Keratinocyte (primary cell): Measurements from ENCODE around the gene ADRM1. TPM values are rescaled to one million over a fixed set of nuclear protein-coding genes. Genes with fewer than 3 reads are reported as not detected.

Source experiments
- DNase-seq: peaks from one replicate; pipeline ENCODE4 v3.0.0-alpha.2; 2011; ENCODE audit warnings: low read depth, missing footprints, low spot score
- FAIRE-seq: peaks from 2 replicates; lab custom pipeline; 2011; peaks lifted over from hg19 to GRCh38; lab: Jason Lieb, UNC
- H2AFZ ChIP-seq: 2 replicates; pipeline ENCODE4 v1.6.0; 2012; ENCODE audit warnings: low read length, control low read depth, inconsistent platforms; ENCODE audit not compliant: control insufficient read depth
- H3K27ac ChIP-seq: 2 replicates; pipeline ENCODE4 v1.5.1; 2011; ENCODE audit warnings: low read length; ENCODE audit not compliant: control insufficient read depth, insufficient read depth
- H3K27me3 ChIP-seq: 3 replicates; pipeline ENCODE4 v1.6.0; 2011; ENCODE audit warnings: low read length; ENCODE audit not compliant: control insufficient read depth, insufficient read depth; ENCODE audit errors: extremely low read depth
- H3K36me3 ChIP-seq, 2 experiments: 2 replicates in 1 of 2; 3 replicates in 1 of 2; pipeline ENCODE4 v1.5.1; 2011; ENCODE audit warnings: low read length in 2 of 2, mild to moderate bottlenecking in 1 of 2; ENCODE audit not compliant: control insufficient read depth in 2 of 2, insufficient read depth in 2 of 2; ENCODE audit errors: extremely low read depth in 1 of 2
- H3K4me1 ChIP-seq: 3 replicates; pipeline ENCODE4 v1.5.1; 2011; ENCODE audit warnings: low read length; ENCODE audit not compliant: control insufficient read depth, insufficient read depth; ENCODE audit errors: extremely low read depth
- H3K4me2 ChIP-seq: 3 replicates; pipeline ENCODE4 v1.6.0; 2011; ENCODE audit warnings: low read depth, low read length; ENCODE audit not compliant: control insufficient read depth, insufficient read depth; ENCODE audit errors: extremely low read depth
- H3K4me3 ChIP-seq, 3 experiments: fragments of 200-600 bp in 1 of 3; sonication (generic) in 1 of 3; 2 replicates in 2 of 3; 3 replicates in 1 of 3; pipeline ENCODE4 v1.5.1; 2011 to 2016; ENCODE audit warnings: low read length in 3 of 3, mild to moderate bottlenecking in 3 of 3, control low read depth in 2 of 3, inconsistent platforms in 1 of 3, low read depth in 1 of 3, mixed read lengths in 1 of 3, mixed run types in 1 of 3, moderate library complexity in 1 of 3; ENCODE audit not compliant: control insufficient read depth in 2 of 3, insufficient read depth in 2 of 3; ENCODE audit errors: extremely low read depth in 1 of 3
- H3K79me2 ChIP-seq: 2 replicates; pipeline ENCODE4 v1.6.0; 2012; ENCODE audit warnings: low read length; ENCODE audit not compliant: control insufficient read depth, insufficient read depth
- H3K9ac ChIP-seq: 3 replicates; pipeline ENCODE4 v1.6.0; 2011; ENCODE audit warnings: low read length; ENCODE audit not compliant: control insufficient read depth, insufficient read depth; ENCODE audit errors: extremely low read depth
- H3K9me1 ChIP-seq: 3 replicates; pipeline ENCODE4 v1.6.0; 2011; ENCODE audit warnings: low read length; ENCODE audit not compliant: control insufficient read depth, insufficient read depth; ENCODE audit errors: extremely low read depth
- H3K9me3 ChIP-seq: 2 replicates; pipeline ENCODE4 v1.5.1; 2012; ENCODE audit warnings: low read depth, low read length; ENCODE audit not compliant: control insufficient read depth
- H4K20me1 ChIP-seq: 3 replicates; pipeline ENCODE4 v1.6.0; 2011; ENCODE audit warnings: low read length; ENCODE audit not compliant: control insufficient read depth, insufficient read depth; ENCODE audit errors: extremely low read depth
- CTCF ChIP-seq, 3 experiments: IDR thresholded peaks in 1 of 3; conservative IDR thresholded peaks in 1 of 3; optimal IDR thresholded peaks in 1 of 3; 2 replicates in 2 of 3; 3 replicates in 1 of 3; pipeline versions ENCODE3 to v1.5.1; 2011; ENCODE audit warnings: low read length in 3 of 3, mild to moderate bottlenecking in 3 of 3, moderate library complexity in 2 of 3, control low read depth in 1 of 3, inconsistent platforms in 1 of 3; ENCODE audit not compliant: insufficient read depth in 2 of 3; ENCODE audit errors: extremely low read depth in 1 of 3
- EZH2 ChIP-seq: IDR thresholded peaks from one replicate; pipeline ENCODE4 v1.6.1; 2012; ENCODE audit warnings: inconsistent platforms, mild to moderate bottlenecking, low read length, moderate library complexity
- dilution Hi-C: fragments of 300-500 bp; cut with MboI; formaldehyde crosslinking; loops from one replicate; pipeline ENCODE4 v1.7.0; 2020; ENCODE audit warnings: low sequenced_read_pairs; ENCODE audit not compliant: extremely low pct_ligation_motif_present
- polyA plus RNA-seq, 5 experiments: library from polyadenylated mRNA; depleted of rRNA in 3 of 5; stranded (reverse) in 3 of 5; stranded (forward) in 1 of 5; unstranded in 1 of 5; fragments of >200 nt; gene quantifications; 1 replicate in 1 of 5; 2 replicates in 3 of 5; 3 replicates in 1 of 5; pipeline versions ENCODE4 v1.2.1 to v1.2.3, GENCODE V29; 2011 to 2012; ENCODE audit warnings: missing spikeins in 2 of 5, low read depth in 1 of 5, low replicate concordance in 1 of 5

ADRM1 gene
- polyA plus RNA-seq, 1 donor (not counting 4 experiments of a cell fraction or from before 2014, with no cell fraction given) = 91.4 TPM

- TF ChIP-seq CTCF (optimal IDR thresholded peaks at IDR 0.05 in 1 of 3, IDR thresholded peaks at IDR 0.05 in 1 of 3, conservative IDR thresholded peaks at IDR 0.05 in 1 of 3; ENCODE audit: extremely low read depth in 1 of 3, insufficient read depth in 2 of 3, low read length in 3 of 3) (no peak), EZH2 (no peak)
- FAIRE-seq (no peak), DNase-seq (no peak)
- H3K79me2 ChIP-seq = peaks cover 2% of the 10 kb centered on the region
- H3K4me3 ChIP-seq = no peak overlapping the region
- dilution Hi-C loops = no loop called here
- no peaks in the 10 kb centered on the region for H4K20me1 ChIP-seq
- peaks cover 41 to 44% of the 10 kb centered on the region in 2 experiments for H3K36me3 ChIP-seq
- no peaks in the 10 kb centered on the region for H3K9me1 ChIP-seq
- H3K27ac ChIP-seq = no peak overlapping the region
- H3K4me1 ChIP-seq = no peaks in the 10 kb centered on the region
- no peak overlapping the region for H3K4me2 ChIP-seq
- H3K9ac ChIP-seq = no peak overlapping the region
- H3K9me3 ChIP-seq = no peaks in the 10 kb centered on the region
- H2AFZ ChIP-seq = no peak overlapping the region
- H3K27me3 ChIP-seq = no peaks in the 10 kb centered on the region
Measured at GRCh38 chr20:62337558-62338293, 34.9 kb downstream of the ADRM1 start.

DNA sequence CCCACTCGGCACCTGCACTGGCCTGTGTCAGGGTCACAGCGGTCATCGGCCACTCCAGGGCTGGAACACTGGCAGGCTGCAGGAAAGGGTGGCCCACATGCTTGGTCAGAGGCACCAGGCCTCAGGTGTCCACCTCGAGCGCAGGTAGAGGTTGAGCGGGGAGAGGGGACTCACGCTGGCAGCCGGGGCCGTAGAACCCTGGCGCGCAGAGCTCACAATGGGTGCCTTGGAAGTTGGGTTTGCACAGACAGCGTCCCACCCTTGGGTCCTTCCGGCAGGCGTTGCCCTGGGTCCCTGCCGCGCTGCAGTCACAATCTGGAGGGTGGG is 35.5 kb downstream of the ADRM1 start:
- FAIRE-seq (no peak), DNase-seq (no peak)
- Histone ChIP-seq H3K4me1 (no peaks in the 10 kb centered on the region), H3K9ac (no peak overlapping the region), H3K4me2 (no peak overlapping the region), H3K27me3 (no peaks in the 10 kb centered on the region), H3K27ac (no peak overlapping the region), H2AFZ (no peak overlapping the region), H4K20me1 (no peaks in the 10 kb centered on the region), H3K36me3 (peaks cover 43 to 47% of the 10 kb centered on the region in 2 experiments), H3K4me3 (no peak overlapping the region), H3K9me1 (no peaks in the 10 kb centered on the region), H3K79me2 (peaks cover 4% of the 10 kb centered on the region), H3K9me3 (no peaks in the 10 kb centered on the region)
- no peak for TF ChIP-seq CTCF (optimal IDR thresholded peaks at IDR 0.05 in 1 of 3, IDR thresholded peaks at IDR 0.05 in 1 of 3, conservative IDR thresholded peaks at IDR 0.05 in 1 of 3; ENCODE audit: extremely low read depth in 1 of 3, insufficient read depth in 2 of 3, low read length in 3 of 3)
- no peak for TF ChIP-seq EZH2
- dilution Hi-C loops = no loop called here
